Type B pancreatic cell (in vitro differentiated cells): ENCODE measurements around the gene GLRX. TPM values are rescaled to one million over a fixed set of nuclear protein-coding genes. Genes with fewer than 3 reads are reported as not detected.

Source experiments
- DNase-seq: peaks from one replicate; pipeline ENCODE4 v3.0.0; 2021; ENCODE audit warnings: mixed read lengths; ENCODE audit not compliant: unreplicated experiment; ENCODE audit errors: extremely low spot score
- H3K27ac Mint-ChIP-seq: 2 replicates; pipeline ENCODE4 v1.8.0; 2021; ENCODE audit warnings: mild to moderate bottlenecking, mixed read lengths
- H3K27me3 Mint-ChIP-seq: 2 replicates; pipeline ENCODE4 v1.8.0; 2021; ENCODE audit warnings: mixed read lengths
- H3K36me3 Mint-ChIP-seq: 2 replicates; pipeline ENCODE4 v1.8.0; 2021; ENCODE audit warnings: mixed read lengths
- H3K4me1 Mint-ChIP-seq: one replicate; pipeline ENCODE4 v1.8.0; 2021; ENCODE audit warnings: mixed read lengths; ENCODE audit not compliant: unreplicated experiment
- H3K4me3 Mint-ChIP-seq: 2 replicates; pipeline ENCODE4 v1.8.0; 2021; ENCODE audit warnings: mild to moderate bottlenecking, mixed read lengths
- H3K9me3 Mint-ChIP-seq: 2 replicates; pipeline ENCODE4 v1.8.0; 2021; ENCODE audit warnings: mixed read lengths
- total RNA-seq: library from RNA; stranded (reverse); gene quantifications from 2 replicates; pipeline ENCODE4 v1.2.1, GENCODE V29; 2021; ENCODE audit warnings: low replicate concordance
- TF ChIP-seq, protein P1 (sequence below): fragments of 200-600 bp; sonication (generic); conservative IDR thresholded peaks from 2 replicates; pipeline ENCODE4 v1.5.0; 2021; ENCODE audit warnings: antibody characterized with exemption, mild to moderate bottlenecking

GLRX gene
- total RNA-seq, 1 donor from 2014 or later, result 18.7 TPM

- Mint-ChIP-seq H3K27ac (no peak overlapping the region), H3K4me3 (no peak overlapping the region), H3K36me3 (no peaks in the 10 kb centered on the region), H3K4me1 (no peaks in the 10 kb centered on the region), H3K9me3 (no peaks in the 10 kb centered on the region), H3K27me3 (no peaks in the 10 kb centered on the region)
- DNase-seq, result no peak
- TF ChIP-seq, protein P1, sequence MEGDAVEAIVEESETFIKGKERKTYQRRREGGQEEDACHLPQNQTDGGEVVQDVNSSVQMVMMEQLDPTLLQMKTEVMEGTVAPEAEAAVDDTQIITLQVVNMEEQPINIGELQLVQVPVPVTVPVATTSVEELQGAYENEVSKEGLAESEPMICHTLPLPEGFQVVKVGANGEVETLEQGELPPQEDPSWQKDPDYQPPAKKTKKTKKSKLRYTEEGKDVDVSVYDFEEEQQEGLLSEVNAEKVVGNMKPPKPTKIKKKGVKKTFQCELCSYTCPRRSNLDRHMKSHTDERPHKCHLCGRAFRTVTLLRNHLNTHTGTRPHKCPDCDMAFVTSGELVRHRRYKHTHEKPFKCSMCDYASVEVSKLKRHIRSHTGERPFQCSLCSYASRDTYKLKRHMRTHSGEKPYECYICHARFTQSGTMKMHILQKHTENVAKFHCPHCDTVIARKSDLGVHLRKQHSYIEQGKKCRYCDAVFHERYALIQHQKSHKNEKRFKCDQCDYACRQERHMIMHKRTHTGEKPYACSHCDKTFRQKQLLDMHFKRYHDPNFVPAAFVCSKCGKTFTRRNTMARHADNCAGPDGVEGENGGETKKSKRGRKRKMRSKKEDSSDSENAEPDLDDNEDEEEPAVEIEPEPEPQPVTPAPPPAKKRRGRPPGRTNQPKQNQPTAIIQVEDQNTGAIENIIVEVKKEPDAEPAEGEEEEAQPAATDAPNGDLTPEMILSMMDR, result no peak
Measured at GRCh38 chr5:95848701-95849100, 26.2 kb upstream of the GLRX start.

GRCh38 chr5:95847261-95847592, 24.7 kb upstream of the GLRX start:
- no peaks in the 10 kb centered on the region for H3K9me3 Mint-ChIP-seq
- DNase-seq, result no peak
- H3K4me1 Mint-ChIP-seq, result no peaks in the 10 kb centered on the region

GRCh38 chr5:95846554-95847260, 24.2 kb upstream of the GLRX start:
- Mint-ChIP-seq H3K27me3 (no peaks in the 10 kb centered on the region), H3K9me3 (no peaks in the 10 kb centered on the region), H3K36me3 (no peaks in the 10 kb centered on the region), H3K4me3 (no peak overlapping the region), H3K4me1 (no peaks in the 10 kb centered on the region), H3K27ac (no peak overlapping the region)
- no peak for DNase-seq
- TF ChIP-seq, protein P1, result peak; percentile 97

More at GRCh38 chr5:95847261-95847592, 24.7 kb upstream of the GLRX start:
- no peaks in the 10 kb centered on the region for H3K36me3 Mint-ChIP-seq
- H3K27ac Mint-ChIP-seq, result no peak overlapping the region
- H3K27me3 Mint-ChIP-seq, result no peaks in the 10 kb centered on the region
- no peak overlapping the region for H3K4me3 Mint-ChIP-seq
- TF ChIP-seq, protein P1, result peak; percentile 55

DNA sequence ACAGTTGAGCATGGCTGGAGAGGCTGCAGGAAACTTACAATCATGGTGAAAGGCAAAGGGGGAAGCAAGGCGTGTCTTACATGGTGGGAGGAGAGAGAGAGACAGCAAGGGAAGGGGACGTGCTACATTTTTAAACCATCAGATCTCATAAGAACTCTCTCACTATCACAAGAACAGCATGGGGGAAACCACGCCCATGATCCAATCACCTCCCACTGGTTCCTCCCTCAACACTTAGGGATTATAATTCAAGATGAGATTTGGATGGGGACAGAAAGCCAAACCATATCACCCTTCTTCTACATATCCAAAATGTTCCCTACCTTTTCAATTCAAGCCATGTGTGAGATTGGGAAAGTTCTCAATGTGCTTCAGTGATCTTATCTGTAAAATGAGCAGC, 22.9 kb upstream of the GLRX start:
- H3K27me3 Mint-ChIP-seq, result no peaks in the 10 kb centered on the region
- no peaks in the 10 kb centered on the region for H3K4me1 Mint-ChIP-seq
- no peak overlapping the region for H3K4me3 Mint-ChIP-seq
- TF ChIP-seq, protein P1, result no peak
- H3K36me3 Mint-ChIP-seq, result no peaks in the 10 kb centered on the region
- H3K9me3 Mint-ChIP-seq, result no peaks in the 10 kb centered on the region
- DNase-seq, result no peak
- H3K27ac Mint-ChIP-seq, result no peak overlapping the region

DNA sequence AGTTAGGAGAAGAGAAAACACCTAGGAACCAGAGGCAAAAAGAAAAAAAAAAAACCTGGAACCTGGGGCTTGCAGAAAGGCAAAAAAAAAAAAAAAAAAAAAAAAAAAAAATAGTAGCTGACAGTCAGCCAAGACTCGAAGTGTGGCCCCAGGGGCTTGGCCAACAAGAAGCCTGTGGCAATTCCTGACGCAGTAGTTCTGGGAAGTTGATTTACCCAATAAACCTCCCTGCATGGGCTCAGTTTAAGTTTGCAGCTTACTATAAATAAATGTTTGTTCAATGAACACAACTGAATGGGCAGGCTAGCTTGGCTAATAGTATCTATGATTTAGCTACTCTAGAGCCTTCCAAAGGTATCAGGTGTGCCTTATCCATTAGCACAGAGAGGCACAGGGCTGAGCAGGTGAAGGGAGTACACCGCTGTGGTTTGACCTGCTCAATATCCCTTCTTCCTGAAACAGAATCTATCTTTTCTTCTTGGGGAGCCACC, 21.3 kb upstream of the GLRX start:
- Mint-ChIP-seq H3K27ac (no peak overlapping the region), H3K36me3 (no peaks in the 10 kb centered on the region), H3K27me3 (no peaks in the 10 kb centered on the region), H3K4me3 (no peak overlapping the region), H3K4me1 (no peaks in the 10 kb centered on the region), H3K9me3 (no peaks in the 10 kb centered on the region)
- TF ChIP-seq, protein P1, result no peak
- no peak for DNase-seq
